NCI-H1417 (cell line): ENCODE results near the gene TMCO6.
"Not testable (repeated sequence)": the region's sequence is repeated elsewhere in the genome, so short reads cannot be mapped to it uniquely, and the experiment has no call there.

Experiments used
- DNase-seq, 3 experiments: peaks; one replicate each; lab custom pipeline; 2025; lab: John Stamatoyannopoulos, UW

Gene TMCO6

GRCh38 chr5:140639148-140639981, at the start of gene TMCO6:
Gene TMCO6 (plus strand): TSS chr5:140639451. CDS start chr5:140639528, 77 bp downstream.
- peak; percentile 86 to 95 (median 93) for DNase-seq

DNA sequence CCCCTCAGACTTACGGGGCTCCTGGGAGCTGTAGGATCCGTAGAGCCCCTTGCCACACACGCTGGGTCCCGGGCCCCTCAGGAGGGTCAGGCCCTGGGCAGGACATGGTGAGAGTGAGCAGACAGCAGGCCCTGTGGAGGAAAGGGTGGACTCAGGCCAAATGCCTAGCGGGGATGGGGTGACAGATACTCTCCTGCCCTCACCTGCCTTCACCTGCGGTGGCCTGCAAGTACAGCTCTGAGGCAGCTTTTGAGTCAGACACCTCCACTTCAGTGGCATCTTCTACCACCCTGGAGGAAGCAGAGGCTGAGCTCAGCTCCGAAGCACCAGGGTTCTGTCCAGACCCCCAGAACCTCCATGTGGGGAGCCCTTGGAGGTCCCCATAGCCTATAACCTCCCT, 48.4 kb upstream of the TMCO6 start:
- DNase-seq = no peak

DNA sequence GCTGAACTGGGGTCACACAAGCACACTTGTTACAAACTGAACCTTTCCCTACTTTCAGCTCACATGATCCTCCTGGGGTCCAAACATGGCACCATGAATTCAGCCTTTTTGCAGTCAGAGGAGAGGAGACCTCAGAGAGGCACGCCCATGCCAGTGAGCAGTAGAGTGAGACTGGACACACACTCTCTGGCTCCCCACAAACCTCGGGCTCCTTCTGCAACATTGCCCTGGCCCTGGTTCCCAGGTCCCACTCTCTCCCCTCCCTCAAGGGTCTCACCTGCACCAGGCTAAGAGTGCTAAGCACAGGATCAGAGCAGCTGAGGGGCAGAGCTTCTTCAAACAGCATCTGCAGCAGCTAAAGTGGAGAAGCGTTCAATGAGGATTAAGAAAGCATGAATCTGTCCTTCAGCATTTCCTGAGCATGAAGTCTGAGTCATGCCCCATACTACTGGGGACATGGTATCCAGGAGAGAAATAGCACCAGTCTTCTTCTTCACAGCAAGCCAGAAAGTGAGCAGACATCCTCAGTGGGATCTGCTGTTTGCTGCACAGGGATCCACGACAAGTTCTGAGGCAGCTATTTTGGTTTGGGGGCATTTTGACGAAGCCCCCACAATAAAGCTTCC, 47.4 kb upstream of the TMCO6 start:
- no peak for DNase-seq

DNA sequence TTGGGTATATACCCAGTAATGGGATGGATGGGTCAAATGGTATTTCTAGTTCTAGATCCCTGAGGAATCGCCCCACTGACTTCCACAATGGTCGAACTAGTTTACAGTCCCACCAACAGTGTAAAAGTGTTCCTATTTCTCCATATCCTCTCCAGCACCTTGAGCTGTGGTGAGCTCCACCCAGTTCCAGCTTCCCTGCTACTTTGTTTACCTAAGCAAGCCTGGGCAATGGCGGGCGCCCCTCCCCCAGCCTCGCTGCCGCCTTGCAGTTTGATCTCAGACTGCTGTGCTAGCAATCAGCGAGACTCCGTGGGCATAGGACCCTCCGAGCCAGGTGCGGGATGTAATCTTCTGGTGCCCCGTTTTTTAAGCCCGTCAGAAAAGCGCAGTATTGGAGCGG, 46.2 kb upstream of the TMCO6 start:
- not testable (repeated sequence) for DNase-seq

GRCh38 chr5:140594169-140594568, 45.1 kb upstream of the TMCO6 start:
- no peak for DNase-seq

- DNase-seq = no peak
Observed at GRCh38 chr5:140595538-140596300, 43.5 kb upstream of the TMCO6 start.

- DNase-seq = no peak
Observed at GRCh38 chr5:140596321-140596741, 42.9 kb upstream of the TMCO6 start.

GRCh38 chr5:140598836-140599235, 40.4 kb upstream of the TMCO6 start:
- DNase-seq = no peak

DNA sequence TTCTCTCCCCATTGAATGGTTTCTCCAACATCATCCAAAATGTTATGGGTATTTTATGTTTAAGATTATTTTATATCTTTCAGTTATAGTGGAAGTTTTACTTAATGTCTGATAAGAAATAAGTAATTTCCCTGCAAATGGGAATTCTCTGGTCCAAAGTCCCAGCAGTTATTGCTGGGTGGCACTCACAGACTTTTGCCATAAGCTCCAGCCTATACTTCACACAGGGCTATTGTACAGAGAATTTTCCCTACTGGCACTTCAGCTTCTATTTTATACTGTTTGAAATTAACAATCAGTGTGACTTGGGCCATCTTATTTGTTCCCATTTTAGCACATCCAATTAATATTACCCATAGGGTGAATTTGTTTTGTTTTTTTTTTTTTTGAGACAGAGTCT, 39.2 kb upstream of the TMCO6 start:
- no peak for DNase-seq

- DNase-seq = no peak
Observed at GRCh38 chr5:140602147-140602546, 37.1 kb upstream of the TMCO6 start.

- DNase-seq = not testable (repeated sequence)
Observed at GRCh38 chr5:140603446-140603698, 35.9 kb upstream of the TMCO6 start.

- no peak for DNase-seq
Observed at GRCh38 chr5:140603734-140604133, 35.5 kb upstream of the TMCO6 start.

GRCh38 chr5:140605879-140606278, 33.4 kb upstream of the TMCO6 start:
- no peak for DNase-seq

DNA sequence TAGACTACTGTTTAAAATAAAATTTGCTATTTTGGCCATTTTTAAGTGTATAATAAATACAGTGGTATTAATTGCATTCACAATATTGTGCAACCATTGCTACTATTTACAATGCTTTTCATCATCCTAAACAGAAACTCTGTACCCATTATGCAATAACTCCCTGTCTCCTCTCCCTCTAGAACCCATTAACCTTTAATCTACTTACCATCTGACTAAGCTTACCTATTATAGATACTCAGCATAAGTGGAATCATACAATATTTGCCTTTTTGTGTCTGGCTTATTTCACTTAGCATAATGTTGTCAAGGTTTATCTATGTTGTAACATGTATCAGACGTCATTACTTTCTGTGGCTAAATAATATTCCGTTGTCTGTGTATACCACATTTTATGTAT, 32.2 kb upstream of the TMCO6 start:
- DNase-seq = no peak

DNA sequence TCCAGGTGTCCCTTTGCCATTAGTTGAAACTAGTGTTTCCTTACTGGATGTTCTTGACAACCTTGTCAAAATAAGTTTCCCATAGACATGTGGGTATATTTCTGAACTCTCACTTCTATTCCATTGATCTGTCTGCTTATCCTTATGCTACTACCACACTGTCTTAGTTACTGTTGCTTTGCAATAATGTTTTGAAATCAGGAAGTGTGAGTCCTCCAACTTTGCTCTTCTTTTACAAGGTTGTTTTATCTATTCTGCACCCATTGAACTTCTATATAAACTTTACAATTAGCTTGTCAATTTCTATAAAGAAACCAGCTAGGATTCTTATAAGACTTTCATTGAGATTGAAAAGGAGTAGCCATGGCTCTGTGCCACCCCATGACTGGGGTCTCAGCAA, 30.5 kb upstream of the TMCO6 start:
- DNase-seq = no peak

DNA sequence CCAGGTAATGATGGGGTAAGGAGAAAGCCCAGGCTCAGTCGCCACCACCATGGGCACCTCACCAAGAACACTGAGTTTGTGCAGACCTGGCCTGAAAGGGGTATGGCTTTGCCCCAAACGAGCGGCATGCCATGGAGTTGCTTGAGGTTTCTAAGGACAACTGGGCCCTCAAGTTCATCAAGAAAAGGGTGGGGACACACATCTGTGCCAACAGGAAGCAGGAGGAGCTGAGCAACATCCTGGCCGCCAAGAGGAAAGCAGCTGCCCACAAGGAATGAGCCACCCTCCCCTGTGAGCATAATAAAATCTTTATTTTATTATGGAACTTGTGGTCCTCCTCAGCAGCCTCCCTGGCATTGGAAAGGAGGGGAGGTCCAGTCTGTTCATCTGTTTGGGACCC, 30.1 kb upstream of the TMCO6 start:
- DNase-seq = no peak

DNA sequence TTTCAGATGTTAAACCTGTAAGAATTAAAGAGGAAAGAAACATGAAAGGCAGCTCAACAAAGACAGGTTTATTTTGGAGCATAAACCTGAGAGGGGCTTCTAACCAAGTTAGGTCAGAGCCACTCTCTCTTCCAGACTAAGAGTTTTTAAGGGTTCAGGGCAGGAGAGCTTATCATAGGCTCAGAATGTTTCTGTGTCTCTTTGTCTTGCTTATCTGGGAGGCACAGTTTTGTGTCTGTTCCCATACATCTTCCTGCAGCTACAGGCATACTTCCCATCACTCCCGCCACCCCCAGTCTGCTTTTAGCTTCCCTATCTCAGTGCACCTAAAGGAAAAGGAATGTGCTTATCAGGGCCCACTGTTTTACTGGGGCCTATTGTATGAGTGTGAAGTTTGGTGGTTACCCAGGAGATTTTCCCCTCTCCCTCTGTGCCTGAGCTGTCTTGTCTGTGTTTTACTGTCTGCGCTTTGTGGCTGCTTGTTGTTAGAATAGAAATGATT, 28.2 kb upstream of the TMCO6 start:
- DNase-seq = no peak

DNA sequence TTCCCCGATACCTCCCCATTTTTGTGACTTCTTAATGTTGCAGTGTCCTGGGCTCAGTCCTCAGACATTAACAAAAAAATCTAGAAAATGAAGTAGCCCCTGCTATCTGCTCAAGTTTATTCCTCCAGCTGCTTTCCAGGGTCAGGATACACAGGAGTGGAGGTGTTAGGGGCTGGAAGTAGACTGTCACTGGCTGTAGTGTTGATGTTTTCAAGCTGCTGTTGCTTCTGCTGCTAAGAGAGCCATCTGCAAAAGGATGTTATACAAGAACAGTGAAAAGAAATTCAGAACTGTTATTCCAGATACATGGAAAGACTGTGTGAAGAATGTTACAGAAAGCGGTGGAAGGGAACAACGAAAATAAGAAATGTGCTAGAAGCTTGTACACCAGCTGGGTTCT, 16.9 kb upstream of the TMCO6 start:
- no peak for DNase-seq

- not testable (repeated sequence) for DNase-seq
Observed at GRCh38 chr5:140623061-140623460, 16.2 kb upstream of the TMCO6 start.

DNA sequence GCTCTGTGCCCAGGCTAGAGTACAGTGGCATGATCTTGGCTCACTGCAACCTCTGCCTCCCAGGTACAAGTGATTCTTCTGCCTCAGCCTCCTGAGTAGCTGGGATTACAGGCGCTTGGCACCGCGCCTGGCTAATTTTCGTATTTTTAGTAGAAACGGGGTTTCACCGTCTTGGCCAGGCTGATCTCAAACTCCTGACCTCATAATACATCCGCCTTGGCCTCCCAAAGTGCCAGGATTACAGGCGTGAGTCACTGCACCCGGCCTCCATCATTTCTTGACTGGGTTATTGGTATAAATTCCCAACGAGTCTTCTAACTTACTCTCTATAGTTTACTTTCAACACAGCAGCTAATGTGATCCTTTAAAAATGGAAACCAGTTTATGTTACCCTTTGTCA, 14.4 kb upstream of the TMCO6 start:
- DNase-seq = not testable (repeated sequence)

DNA sequence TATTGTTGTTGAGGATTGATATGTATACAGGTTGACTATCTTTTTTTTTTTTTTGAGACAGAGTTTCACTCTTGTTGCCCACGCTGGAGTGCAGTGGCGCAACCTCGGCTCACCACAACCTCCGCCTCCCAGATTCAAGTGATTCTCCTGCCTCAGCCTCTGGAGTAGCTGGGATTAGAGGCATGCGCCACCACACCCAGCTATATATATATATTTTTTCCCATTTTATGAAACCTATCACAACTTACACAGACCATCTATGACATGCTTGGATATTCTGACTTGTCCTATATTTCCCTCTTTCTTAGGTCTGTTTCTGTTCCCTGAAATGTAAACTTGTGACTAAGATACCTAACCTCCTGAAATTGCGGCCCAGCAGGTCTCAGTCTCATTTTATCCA, 11.3 kb upstream of the TMCO6 start:
- DNase-seq = no peak

- DNase-seq = no peak
Observed at GRCh38 chr5:140628711-140629110, 10.5 kb upstream of the TMCO6 start.
